ENCODE data around the gene USP24.
"Not testable (repeated sequence)": the region's sequence is repeated elsewhere in the genome, so short reads cannot be mapped to it uniquely, and the experiment has no call there.

DNA sequence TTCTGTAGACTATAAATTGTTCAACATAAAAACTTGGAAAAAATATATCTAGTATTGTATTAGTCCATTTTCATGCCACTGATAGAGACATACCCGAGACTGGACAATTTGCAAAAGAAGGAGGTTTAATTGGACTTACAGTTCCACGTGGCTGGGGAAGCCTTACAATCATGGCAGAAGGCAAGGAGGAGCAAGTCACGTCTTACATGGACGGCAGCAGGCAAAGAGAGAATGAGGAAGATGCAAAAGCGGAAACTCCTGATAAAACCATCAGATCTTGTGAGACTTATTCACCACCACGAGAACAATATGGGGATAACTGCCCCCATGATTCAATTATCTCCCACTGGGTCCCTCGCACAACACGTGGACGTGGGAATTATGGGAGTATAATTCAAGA is 15.4 kb downstream of the USP24 start:
- TF ChIP-seq, protein P1, sequence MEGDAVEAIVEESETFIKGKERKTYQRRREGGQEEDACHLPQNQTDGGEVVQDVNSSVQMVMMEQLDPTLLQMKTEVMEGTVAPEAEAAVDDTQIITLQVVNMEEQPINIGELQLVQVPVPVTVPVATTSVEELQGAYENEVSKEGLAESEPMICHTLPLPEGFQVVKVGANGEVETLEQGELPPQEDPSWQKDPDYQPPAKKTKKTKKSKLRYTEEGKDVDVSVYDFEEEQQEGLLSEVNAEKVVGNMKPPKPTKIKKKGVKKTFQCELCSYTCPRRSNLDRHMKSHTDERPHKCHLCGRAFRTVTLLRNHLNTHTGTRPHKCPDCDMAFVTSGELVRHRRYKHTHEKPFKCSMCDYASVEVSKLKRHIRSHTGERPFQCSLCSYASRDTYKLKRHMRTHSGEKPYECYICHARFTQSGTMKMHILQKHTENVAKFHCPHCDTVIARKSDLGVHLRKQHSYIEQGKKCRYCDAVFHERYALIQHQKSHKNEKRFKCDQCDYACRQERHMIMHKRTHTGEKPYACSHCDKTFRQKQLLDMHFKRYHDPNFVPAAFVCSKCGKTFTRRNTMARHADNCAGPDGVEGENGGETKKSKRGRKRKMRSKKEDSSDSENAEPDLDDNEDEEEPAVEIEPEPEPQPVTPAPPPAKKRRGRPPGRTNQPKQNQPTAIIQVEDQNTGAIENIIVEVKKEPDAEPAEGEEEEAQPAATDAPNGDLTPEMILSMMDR (IDR thresholded peaks at IDR 0.05), result not testable (repeated sequence)
- TF ChIP-seq POLR2A (IDR thresholded peaks at IDR 0.05), result not testable (repeated sequence)
